H1 (cell line): ENCODE results near the gene PEX1. TPM values are rescaled to one million over a fixed set of nuclear protein-coding genes. Genes with fewer than 3 reads are reported as not detected.

Experiments
- BCL11A ChIP-seq, 2 experiments: IDR thresholded peaks; one replicate each; pipeline ENCODE4 v1.6.1; 2011; ENCODE audit warnings: low read depth in 2 of 2, low read length in 2 of 2, mild to moderate bottlenecking in 2 of 2
- JUN ChIP-seq: IDR thresholded peaks from 2 replicates; pipeline ENCODE4 v1.6.1; 2011; ENCODE audit warnings: low read depth, mild to moderate bottlenecking, improper control_type of control experiment, low read length
- NANOG ChIP-seq: IDR thresholded peaks from 2 replicates; pipeline ENCODE4 v1.6.1; 2011; ENCODE audit warnings: low read length, low read depth, mild to moderate bottlenecking, inconsistent platforms; ENCODE audit not compliant: insufficient read depth, poor library complexity, severe bottlenecking
- NRF1 ChIP-seq: IDR thresholded peaks from 2 replicates; pipeline ENCODE4 v1.6.1; 2011; ENCODE audit warnings: mild to moderate bottlenecking, low read depth, low read length, improper control_type of control experiment
- POU5F1 ChIP-seq: IDR thresholded peaks from 2 replicates; pipeline ENCODE4 v1.6.1; 2011; ENCODE audit warnings: low read depth, mild to moderate bottlenecking, low read length, moderate library complexity
- RBBP5 ChIP-seq: IDR thresholded peaks from 2 replicates; pipeline ENCODE4 v1.7.1; 2012; ENCODE audit warnings: low read depth, mild to moderate bottlenecking, inconsistent platforms, low read length, moderate library complexity, borderline replicate concordance
- TAF1 ChIP-seq: IDR thresholded peaks from 2 replicates; pipeline ENCODE4 v1.6.1; 2011; ENCODE audit warnings: mild to moderate bottlenecking, low read depth, low read length
- TEAD4 ChIP-seq: IDR thresholded peaks from 2 replicates; pipeline ENCODE4 v1.6.1; 2012; ENCODE audit warnings: low read depth, low read length, inconsistent platforms, mixed read lengths
- polyA plus RNA-seq, 7 experiments: library from polyadenylated mRNA; depleted of rRNA in 3 of 7; stranded (reverse) in 5 of 7; unstranded in 2 of 7; fragments of >200 nt in 5 of 7; fragments of 200-250 nt in 2 of 7; gene quantifications; 1 replicate in 5 of 7; 2 replicates in 1 of 7; 4 replicates in 1 of 7; pipeline versions ENCODE4 v1.2.1 to v1.2.3, GENCODE V29; 2011 to 2013; ENCODE audit warnings: missing spikeins in 2 of 7, mixed read lengths in 2 of 7
- total RNA-seq: library from RNA; stranded (reverse); fragmentation: NEBNext Ultra II Directional; extraction: Animal tissue kit (Norgen Biotek cat#: 25700); gene quantifications from 2 replicates; pipeline ENCODE4 v1.2.1, GENCODE V29; 2021

Gene PEX1
- total and polyA plus RNA-seq, 2 of the 8 experiments (the other 6 are each of a cell fraction or from before 2014, with no cell fraction given), result 16.4 to 23.9 TPM

GRCh38 chr7:92448205-92448747 lies 80.0 kb downstream of the PEX1 start (continued):
- no peak for TF ChIP-seq NRF1
- TF ChIP-seq JUN, result no peak
- TF ChIP-seq POU5F1, result no peak
- TF ChIP-seq TEAD4, result no peak
- no peak for TF ChIP-seq TAF1
- TF ChIP-seq RBBP5, result no peak
- TF ChIP-seq BCL11A (IDR thresholded peaks at IDR 0.05; ENCODE audit: low read depth in 2 of 2, low read length in 2 of 2), result no peak
- TF ChIP-seq NANOG, result no peak
